Measurements from ENCODE around the gene UTP4. TPM values are rescaled to one million over a fixed set of nuclear protein-coding genes. Genes with fewer than 3 reads are reported as not detected.

UTP4 gene
- total and polyA plus RNA-seq, 2 donors (not counting 3 experiments of a cell fraction or from before 2014, with no cell fraction given), result 56.1 to 59.5 TPM

GRCh38 chr16:69116906-69117305, 15.5 kb upstream of the UTP4 start:
- dilution Hi-C loops (cut with MboI; ENCODE audit: extremely low pct_ligation_motif_present, low sequenced_read_pairs) (no loop called here), intact Hi-C loops (cut with micrococcal nuclease) (no loop called here)
- TF ChIP-seq MAX (IDR thresholded peaks at IDR 0.05; ENCODE audit: insufficient read depth, insufficient read length), result no peak
- TF ChIP-seq GATA2 (IDR thresholded peaks at IDR 0.05; ENCODE audit: insufficient read depth, insufficient read length, low read depth, low read length), result no peak
- Histone ChIP-seq H3K79me2 (ENCODE audit: control insufficient read depth, insufficient read depth, low read length) (no peaks in the 10 kb centered on the region), H2AFZ (ENCODE audit: low read depth, low read length) (no peak overlapping the region), H3K4me2 (ENCODE audit: insufficient read depth, low read length) (no peak overlapping the region), H3K27ac (ENCODE audit: insufficient read depth, low read depth, low read length) (no peak overlapping the region), H3K9me1 (replicated peaks; ENCODE audit: control insufficient read depth, extremely low read depth, insufficient read depth, low read length) (no peaks in the 10 kb centered on the region), H3K9ac (replicated peaks; ENCODE audit: extremely low read depth, insufficient read depth, low read length) (no peak overlapping the region), H3K4me1 (ENCODE audit: control insufficient read depth, extremely low read depth, insufficient read depth, low read length) (peaks cover 17% of the 10 kb centered on the region), H3K27me3 (ENCODE audit: control insufficient read depth in 2 of 2, insufficient read depth in 2 of 2, low read length in 2 of 2) (no peaks in the 10 kb centered on the region), H4K20me1 (replicated peaks; ENCODE audit: control insufficient read depth, extremely low read depth, insufficient read depth, low read length) (peaks cover 3% of the 10 kb centered on the region), H3K36me3 (ENCODE audit: control insufficient read depth in 2 of 2, extremely low read depth in 1 of 2, insufficient read depth in 2 of 2, low read length in 2 of 2) (peaks cover 2 to 26% of the 10 kb centered on the region in 2 experiments), H3K4me3 (replicated peaks in 1 of 3; ENCODE audit: insufficient read depth in 1 of 3, low read depth in 1 of 3, low read length in 3 of 3) (no peak overlapping the region), H3K9me3 (replicated peaks; ENCODE audit: control insufficient read depth, insufficient read depth, low read length) (no peaks in the 10 kb centered on the region)
- BruUV-seq (replicated peaks), result no TSS peak
- CTCF ChIA-PET, result interaction anchor here (0.8 to 2.3 kb wide), 5 partner anchors 9 to 270 kb away, joined by 3 to 11 read pairs (median 4); partner anchors contain the start of gene HAS3
- POLR2A ChIA-PET, result no interaction called here
- FAIRE-seq, result peak; percentile 93
- peak; percentile 73 for DNase-seq (ENCODE audit: low read depth, low spot score)

- dilution Hi-C loops (cut with MboI; ENCODE audit: extremely low pct_ligation_motif_present, low sequenced_read_pairs), result no loop called here
- DNase-seq (ENCODE audit: low read depth, low spot score) (no peak), FAIRE-seq (no peak)
- Histone ChIP-seq H3K9me3 (replicated peaks; ENCODE audit: control insufficient read depth, insufficient read depth, low read length) (no peaks in the 10 kb centered on the region), H3K79me2 (ENCODE audit: control insufficient read depth, insufficient read depth, low read length) (peaks cover 7% of the 10 kb centered on the region), H3K27me3 (ENCODE audit: control insufficient read depth in 2 of 2, insufficient read depth in 2 of 2, low read length in 2 of 2) (no peaks in the 10 kb centered on the region), H3K9me1 (replicated peaks; ENCODE audit: control insufficient read depth, extremely low read depth, insufficient read depth, low read length) (no peaks in the 10 kb centered on the region), H3K4me2 (ENCODE audit: insufficient read depth, low read length) (no peak overlapping the region), H3K4me3 (replicated peaks in 1 of 3; ENCODE audit: insufficient read depth in 1 of 3, low read depth in 1 of 3, low read length in 3 of 3) (no peak overlapping the region), H3K9ac (replicated peaks; ENCODE audit: extremely low read depth, insufficient read depth, low read length) (no peak overlapping the region), H3K36me3 (ENCODE audit: control insufficient read depth in 2 of 2, extremely low read depth in 1 of 2, insufficient read depth in 2 of 2, low read length in 2 of 2) (peaks cover 2 to 26% of the 10 kb centered on the region in 2 experiments), H4K20me1 (replicated peaks; ENCODE audit: control insufficient read depth, extremely low read depth, insufficient read depth, low read length) (peaks cover 4% of the 10 kb centered on the region), H3K4me1 (ENCODE audit: control insufficient read depth, extremely low read depth, insufficient read depth, low read length) (peaks cover 13% of the 10 kb centered on the region), H3K27ac (ENCODE audit: insufficient read depth, low read depth, low read length) (no peak overlapping the region), H2AFZ (ENCODE audit: low read depth, low read length) (no peak overlapping the region)
- POLR2A ChIA-PET, result no interaction called here
- intact Hi-C loops (cut with micrococcal nuclease), result no loop called here
- CTCF ChIA-PET, result interaction anchor here (0.9 to 2.3 kb wide), 5 partner anchors 10 to 271 kb away, joined by 3 to 11 read pairs (median 4); partner anchors contain the start of gene HAS3
- TF ChIP-seq FOS (IDR thresholded peaks at IDR 0.05; ENCODE audit: borderline replicate concordance, insufficient read depth, low read length) (no peak), GATA2 (IDR thresholded peaks at IDR 0.05; ENCODE audit: insufficient read depth, insufficient read length, low read depth, low read length) (no peak), MYC (IDR thresholded peaks at IDR 0.05; ENCODE audit: low read depth, low read length) (no peak), JUN (IDR thresholded peaks at IDR 0.05; ENCODE audit: borderline replicate concordance, insufficient read depth, insufficient read length, low read depth) (no peak), POLR2A (IDR thresholded peaks at IDR 0.05; ENCODE audit: low read depth, low read length) (no peak), POLR2AphosphoS5 (IDR thresholded peaks at IDR 0.05; ENCODE audit: insufficient read depth, low read depth, low read length) (no peak), MAX (IDR thresholded peaks at IDR 0.05; ENCODE audit: insufficient read depth, insufficient read length) (no peak), CTCF (IDR thresholded peaks at IDR 0.05; ENCODE audit: extremely low read depth in 1 of 2, insufficient read depth in 1 of 2, low read depth in 1 of 2, low read length in 2 of 2) (no peak), EZH2 (IDR thresholded peaks at IDR 0.05; ENCODE audit: borderline replicate concordance, low read depth, low read length, severe bottlenecking) (no peak)
- BruUV-seq (replicated peaks), result no TSS peak
Observed at GRCh38 chr16:69118468-69118867, 14.0 kb upstream of the UTP4 start.

Measured in endothelial cell of umbilical vein (primary cell).